ENCODE data around the gene NTM. TPM values are rescaled to one million over a fixed set of nuclear protein-coding genes. Genes with fewer than 3 reads are reported as not detected.

The NTM gene
- total RNA-seq, 1 experiment from 2014 or later, result 9.9 TPM

DNA sequence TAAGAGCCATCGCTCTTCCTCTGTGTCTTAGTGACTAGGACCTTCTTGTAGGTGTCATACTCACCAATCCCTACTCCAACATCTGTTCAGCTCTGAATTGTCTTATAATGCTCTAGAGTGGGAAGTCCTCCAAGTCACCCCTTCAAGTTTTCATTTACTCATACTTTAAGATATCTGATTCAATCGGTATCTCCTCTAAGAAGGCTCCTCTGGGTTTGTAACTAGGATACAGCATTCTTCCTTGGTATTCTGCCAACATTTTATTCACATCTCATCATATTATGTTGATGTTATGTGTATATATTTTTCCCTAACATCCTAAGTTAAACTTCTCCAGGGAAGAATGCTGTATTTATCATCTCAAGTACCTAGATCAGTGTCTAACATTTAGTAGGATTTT, 662.1 kb downstream of the NTM start:
- H3K27ac Mint-ChIP-seq, result no peak overlapping the region
- Histone ChIP-seq H2AFZ (ENCODE audit: low read length) (no peak overlapping the region), H3K9me3 (ENCODE audit: control insufficient read depth, low read depth, low read length) (no peaks in the 10 kb centered on the region), H3K9ac (ENCODE audit: extremely low read depth, insufficient read length, low read length) (no peak overlapping the region), H3K18ac (ENCODE audit: insufficient read length, low read depth, low read length) (no peak overlapping the region), H3K27ac (ENCODE audit: insufficient read length, low read depth, low read length) (no peak overlapping the region), H3K4me2 (ENCODE audit: insufficient read depth, insufficient read length, low read length) (no peak overlapping the region), H4K20me1 (ENCODE audit: control insufficient read depth, insufficient read depth, insufficient read length) (no peaks in the 10 kb centered on the region), H2BK15ac (ENCODE audit: low read depth, low read length) (no peak overlapping the region), H4K5ac (ENCODE audit: insufficient read length, low read depth, low read length) (no peak overlapping the region), H3K14ac (ENCODE audit: insufficient read depth, low read length) (no peak overlapping the region), H3K23me2 (ENCODE audit: insufficient read length, low read depth, low read length, poor library complexity, severe bottlenecking) (no peaks in the 10 kb centered on the region), H2BK20ac (ENCODE audit: low read depth, low read length, poor library complexity, severe bottlenecking) (no peak overlapping the region), H2AK5ac (ENCODE audit: insufficient read length, low read length) (no peak overlapping the region), H2BK12ac (ENCODE audit: insufficient read length, low read depth, low read length) (no peak overlapping the region), H3K56ac (ENCODE audit: insufficient read length, low read depth, low read length) (no peak overlapping the region), H3K4me1 (ENCODE audit: insufficient read depth, low read length) (peaks cover 12% of the 10 kb centered on the region; the same call in 1 of the 2 replicates), H4K91ac (ENCODE audit: insufficient read length, low read depth, low read length) (no peak overlapping the region), H2BK5ac (ENCODE audit: insufficient read length, low read length) (no peak overlapping the region), H3K79me1 (ENCODE audit: insufficient read depth, low read depth, low read length, poor library complexity, severe bottlenecking) (no peaks in the 10 kb centered on the region), H3K4ac (ENCODE audit: low read depth, low read length) (no peak overlapping the region), H3K23ac (ENCODE audit: insufficient read length, low read depth, low read length) (no peak overlapping the region), H3K79me2 (ENCODE audit: insufficient read depth, low read length) (no peaks in the 10 kb centered on the region), H3K27me3 (ENCODE audit: insufficient read depth, low read length) (no peaks in the 10 kb centered on the region), H3T11ph (ENCODE audit: low read length) (no peak overlapping the region), H4K8ac (replicated peaks; ENCODE audit: insufficient read length, low read depth, low read length) (no peak overlapping the region), H2BK120ac (ENCODE audit: low read depth, low read length, poor library complexity, severe bottlenecking) (no peak overlapping the region)
- no peaks in the 10 kb centered on the region for H3K27me3 Mint-ChIP-seq (ENCODE audit: low read depth)
- DNase-seq, result no peak
- no CpG with 5 or more reads among the region's 2 CpGs for WGBS (ENCODE audit: extremely low coverage, insufficient read length, low lambda C conversion rate)
- no peaks in the 10 kb centered on the region; a peak in 1 of 7 replicates for H3K36me3 Mint-ChIP-seq (ENCODE audit: insufficient read depth in 1 of 3, low read depth in 3 of 3)
- H3K9me3 Mint-ChIP-seq, result no peaks in the 10 kb centered on the region
- peaks cover 14 to 22% of the 10 kb centered on the region in 2 experiments for H3K4me1 Mint-ChIP-seq
- no peak for TF ChIP-seq CTCF (conservative IDR thresholded peaks at IDR 0.05)
- H3K4me3 Mint-ChIP-seq, result no peak overlapping the region
